Small intestine (tissue), 7 donors: ENCODE data around the gene KMT2C. TPM values are rescaled to one million over a fixed set of nuclear protein-coding genes. Genes with fewer than 3 reads are reported as not detected.
A peak's percentile ranks its signal among the peaks of the same experiment; 100 is the strongest.
"Not testable (repeated sequence)": the region's sequence is repeated elsewhere in the genome, so short reads cannot be mapped to it uniquely, and the experiment has no call there.

Experiments
- DNase-seq, 2 donors: peaks; one replicate each; pipeline versions ENCODE4 v3.0.0 to v3.0.0-alpha.2; 2013
- FAIRE-seq: peaks from 2 replicates; lab custom pipeline; 2012; peaks lifted over from hg19 to GRCh38; lab: Jason Lieb, UNC
- H3K27ac ChIP-seq, 3 donors: one replicate each; pipeline ENCODE4 v1.5.1; 2013; ENCODE audit warnings: low read length in 2 of 3, mild to moderate bottlenecking in 2 of 3, control low read depth in 1 of 3, inconsistent platforms in 1 of 3, low read depth in 1 of 3, moderate library complexity in 1 of 3
- H3K27me3 ChIP-seq, 3 donors: one replicate each; pipeline ENCODE4 v1.6.1; 2013; ENCODE audit warnings: low read length in 3 of 3, inconsistent platforms in 1 of 3; ENCODE audit not compliant: control insufficient read depth in 3 of 3, insufficient read depth in 3 of 3
- H3K36me3 ChIP-seq, 3 donors: one replicate each; pipeline ENCODE4 v1.6.1; 2013; ENCODE audit warnings: low read length in 3 of 3, inconsistent platforms in 1 of 3, low read depth in 1 of 3, mild to moderate bottlenecking in 1 of 3, moderate library complexity in 1 of 3; ENCODE audit not compliant: control insufficient read depth in 3 of 3, insufficient read depth in 2 of 3
- H3K4me1 ChIP-seq, 3 donors: one replicate each; pipeline ENCODE4 v1.6.1; 2013; ENCODE audit warnings: low read length in 2 of 3, inconsistent platforms in 1 of 3, low read depth in 1 of 3, mild to moderate bottlenecking in 1 of 3, moderate library complexity in 1 of 3; ENCODE audit not compliant: control insufficient read depth in 3 of 3, insufficient read depth in 2 of 3
- H3K4me3 ChIP-seq, 3 donors: one replicate each; pipeline ENCODE4 v1.5.1; 2013; ENCODE audit warnings: low read length in 3 of 3, control low read depth in 1 of 3, inconsistent platforms in 1 of 3, low read depth in 1 of 3, mild to moderate bottlenecking in 1 of 3, moderate library complexity in 1 of 3
- H3K9me3 ChIP-seq, 2 donors: one replicate each; pipeline ENCODE4 v1.6.1; 2013; ENCODE audit warnings: low read depth in 1 of 2, low read length in 1 of 2; ENCODE audit not compliant: control insufficient read depth in 2 of 2, insufficient read depth in 1 of 2
- WGBS, 3 donors: extraction: QIAGEN DNeasy Blood & Tissue Kit; methylation state at CpG; one replicate each; pipeline ENCODE4 v1.1.7; 2013; 5-methylcytosine and 5-hydroxymethylcytosine counted together
- polyA plus RNA-seq, 4 donors: library from polyadenylated mRNA; stranded (reverse) in 3 of 4; unstranded in 1 of 4; fragments of 200-250 nt in 3 of 4; fragments of 120-200 nt in 1 of 4; gene quantifications; one replicate each; pipeline versions ENCODE4 v1.2.1 to v1.2.3, GENCODE V29; 2013
- donor health status: healthy with polysubstance abuse.
- donor health status: control.
- donor health status: control.
- donor health status: Bipolar disorder and iron deficiency.
- donor health status: healthy.

The KMT2C gene
- polyA plus RNA-seq, 4 donors, result 5.7 to 34.8 (median 8.6) TPM

- not testable (repeated sequence) for DNase-seq, H3K4me3 ChIP-seq, H3K27ac ChIP-seq, H3K27me3 ChIP-seq, FAIRE-seq, H3K4me1 ChIP-seq, H3K36me3 ChIP-seq
- 68 to 79% (median 71%) methylated on average over 7 of the region's 7 CpGs for WGBS, 3 donors
- H3K9me3 ChIP-seq, result peaks cover 0 to 18% of the 10 kb centered on the region in 2 donors
Measured at GRCh38 chr7:152470251-152471022, 34.6 kb upstream of the KMT2C start.

- not testable (repeated sequence) for H3K4me1 ChIP-seq, H3K27ac ChIP-seq, DNase-seq, H3K27me3 ChIP-seq, H3K4me3 ChIP-seq, FAIRE-seq, H3K36me3 ChIP-seq
- H3K9me3 ChIP-seq, result peaks cover 0 to 18% of the 10 kb centered on the region in 2 donors
- 67 to 84% (median 76%) methylated on average over 7 of the region's 7 CpGs for WGBS, 3 donors
Measured at GRCh38 chr7:152469576-152469975, 33.8 kb upstream of the KMT2C start.

- Histone ChIP-seq H3K27ac (no peak overlapping the region), H3K36me3 (no peaks in the 10 kb centered on the region), H3K4me1 (peaks cover 0 to 3% (median 0%) of the 10 kb centered on the region in 3 donors), H3K27me3 (no peaks in the 10 kb centered on the region), H3K4me3 (no peak overlapping the region), H3K9me3 (peaks cover 0 to 15% of the 10 kb centered on the region in 2 donors)
- DNase-seq (no peak), FAIRE-seq (no peak)
- 91 to 95% (median 95%) methylated on average over 9 of the region's 9 CpGs for WGBS, 3 donors
Measured at GRCh38 chr7:152467225-152467624, 31.4 kb upstream of the KMT2C start.

- Histone ChIP-seq H3K36me3 (no peaks in the 10 kb centered on the region), H3K27me3 (no peaks in the 10 kb centered on the region), H3K4me3 (peak overlapping the region in 2 of 3 donors; percentile 67 to 88), H3K9me3 (no peaks in the 10 kb centered on the region), H3K27ac (peak overlapping the region in 2 of 3 donors; percentile 98 to 100), H3K4me1 (peaks cover 0 to 9% (median 0%) of the 10 kb centered on the region in 3 donors)
- WGBS, 3 donors, result 20 to 25% (median 21%) methylated on average over 4 of the region's 4 CpGs
- DNase-seq (no peak), FAIRE-seq (no peak)
Measured at GRCh38 chr7:152465119-152465387, 29.2 kb upstream of the KMT2C start.

GRCh38 chr7:152464312-152465118 lies 28.7 kb upstream of the KMT2C start:
- peak; percentile 59 to 92 for DNase-seq
- peak overlapping the region; percentile 98 to 100 (median 98) for H3K27ac ChIP-seq
- no peaks in the 10 kb centered on the region for H3K27me3 ChIP-seq

GRCh38 chr7:152463709-152464311 lies 28.0 kb upstream of the KMT2C start:
- Histone ChIP-seq H3K27ac (peak overlapping the region; percentile 98 to 100 (median 98)), H3K27me3 (no peaks in the 10 kb centered on the region), H3K9me3 (no peaks in the 10 kb centered on the region), H3K4me3 (peak overlapping the region; percentile 86 to 91 (median 88)), H3K36me3 (no peaks in the 10 kb centered on the region), H3K4me1 (peaks cover 0 to 18% (median 0%) of the 10 kb centered on the region in 3 donors)
- no peak for FAIRE-seq
- DNase-seq, result peak; percentile 100
- 0 to 1% (median 1%) methylated on average over 20 to 71 of the region's 71 CpGs for WGBS, 3 donors

More at GRCh38 chr7:152464312-152465118, 28.7 kb upstream of the KMT2C start:
- 0 to 1% (median 1%) methylated on average over 52 to 91 of the region's 91 CpGs for WGBS, 3 donors
- Histone ChIP-seq H3K4me3 (peak overlapping the region; percentile 67 to 91 (median 88)), H3K36me3 (no peaks in the 10 kb centered on the region), H3K4me1 (peaks cover 0 to 14% (median 0%) of the 10 kb centered on the region in 3 donors), H3K9me3 (no peaks in the 10 kb centered on the region)
- FAIRE-seq, result no peak

- DNase-seq (no peak), FAIRE-seq (no peak)
- Histone ChIP-seq H3K4me3 (peak overlapping the region; percentile 43 to 86 (median 55)), H3K4me1 (peaks cover 0 to 18% (median 0%) of the 10 kb centered on the region in 3 donors), H3K27me3 (no peaks in the 10 kb centered on the region), H3K9me3 (no peaks in the 10 kb centered on the region), H3K27ac (peak overlapping the region; percentile 76 to 97 (median 93)), H3K36me3 (no peaks in the 10 kb centered on the region)
- 1 to 4% (median 2%) methylated on average over 24 to 29 of the region's 29 CpGs for WGBS, 3 donors
Measured at GRCh38 chr7:152462995-152463708, 27.3 kb upstream of the KMT2C start.
